Measurements from ENCODE around the gene RIC1.

RIC1 gene

GRCh38 chr9:5611321-5612184, 17.4 kb upstream of the RIC1 start:
- no peak for DNase-seq (ENCODE audit: low spot score)

GRCh38 chr9:5612185-5612530, 16.7 kb upstream of the RIC1 start:
- TF ChIP-seq CTCF (IDR thresholded peaks at IDR 0.05; ENCODE audit: extremely low read depth, missing control alignments), result no peak
- DNase-seq (ENCODE audit: low spot score), result no peak

More at GRCh38 chr9:5611321-5612184, 17.4 kb upstream of the RIC1 start:
- TF ChIP-seq CTCF (IDR thresholded peaks at IDR 0.05; ENCODE audit: extremely low read depth, missing control alignments), result no peak

- TF ChIP-seq CTCF (IDR thresholded peaks at IDR 0.05; ENCODE audit: extremely low read depth, missing control alignments), result no peak
- no peak for DNase-seq (ENCODE audit: low spot score)
Measured at GRCh38 chr9:5614192-5614591, 14.7 kb upstream of the RIC1 start.

DNA sequence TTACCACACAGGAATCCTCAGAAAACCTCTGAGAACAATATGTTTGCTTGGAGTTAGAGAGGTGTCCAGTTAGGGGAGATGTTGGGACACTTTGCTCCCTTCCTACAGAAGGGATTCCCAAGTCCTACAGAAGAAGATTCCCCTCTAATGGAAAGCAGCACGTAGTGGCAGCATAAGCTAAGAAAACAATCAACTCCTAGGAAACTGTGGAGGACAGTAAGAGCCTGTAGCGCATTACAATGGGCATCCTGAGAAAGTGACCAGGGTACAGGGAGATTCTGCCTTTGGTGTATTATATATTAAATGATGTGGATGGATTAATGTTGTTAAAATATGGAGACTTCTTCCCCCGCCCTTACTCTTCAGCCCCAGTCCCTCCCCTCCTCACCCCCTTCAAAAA, 13.9 kb upstream of the RIC1 start:
- no peak for DNase-seq (ENCODE audit: low spot score)
- no peak for TF ChIP-seq CTCF (IDR thresholded peaks at IDR 0.05; ENCODE audit: extremely low read depth, missing control alignments)

- no peak for TF ChIP-seq CTCF (IDR thresholded peaks at IDR 0.05; ENCODE audit: extremely low read depth, missing control alignments)
- peak; percentile 41 for DNase-seq (ENCODE audit: low spot score)
Measured at GRCh38 chr9:5617749-5618148, 11.2 kb upstream of the RIC1 start.

GRCh38 chr9:5620494-5620893, 8.4 kb upstream of the RIC1 start:
- no peak for DNase-seq (ENCODE audit: low spot score)
- no peak for TF ChIP-seq CTCF (IDR thresholded peaks at IDR 0.05; ENCODE audit: extremely low read depth, missing control alignments)

GRCh38 chr9:5621327-5621726, 7.6 kb upstream of the RIC1 start:
- TF ChIP-seq CTCF (IDR thresholded peaks at IDR 0.05; ENCODE audit: extremely low read depth, missing control alignments), result no peak
- no peak for DNase-seq (ENCODE audit: low spot score)

Data from GM20000 (cell line).